GM19240 (cell line): ENCODE results near the gene TMEM114.
A peak's percentile ranks its signal among the peaks of the same experiment; 100 is the strongest.

Experiments
- DNase-seq: peaks from one replicate; pipeline ENCODE4 v3.0.0; 2011; ENCODE audit warnings: low spot score; ENCODE audit not compliant: insufficient read length

The TMEM114 gene

DNA sequence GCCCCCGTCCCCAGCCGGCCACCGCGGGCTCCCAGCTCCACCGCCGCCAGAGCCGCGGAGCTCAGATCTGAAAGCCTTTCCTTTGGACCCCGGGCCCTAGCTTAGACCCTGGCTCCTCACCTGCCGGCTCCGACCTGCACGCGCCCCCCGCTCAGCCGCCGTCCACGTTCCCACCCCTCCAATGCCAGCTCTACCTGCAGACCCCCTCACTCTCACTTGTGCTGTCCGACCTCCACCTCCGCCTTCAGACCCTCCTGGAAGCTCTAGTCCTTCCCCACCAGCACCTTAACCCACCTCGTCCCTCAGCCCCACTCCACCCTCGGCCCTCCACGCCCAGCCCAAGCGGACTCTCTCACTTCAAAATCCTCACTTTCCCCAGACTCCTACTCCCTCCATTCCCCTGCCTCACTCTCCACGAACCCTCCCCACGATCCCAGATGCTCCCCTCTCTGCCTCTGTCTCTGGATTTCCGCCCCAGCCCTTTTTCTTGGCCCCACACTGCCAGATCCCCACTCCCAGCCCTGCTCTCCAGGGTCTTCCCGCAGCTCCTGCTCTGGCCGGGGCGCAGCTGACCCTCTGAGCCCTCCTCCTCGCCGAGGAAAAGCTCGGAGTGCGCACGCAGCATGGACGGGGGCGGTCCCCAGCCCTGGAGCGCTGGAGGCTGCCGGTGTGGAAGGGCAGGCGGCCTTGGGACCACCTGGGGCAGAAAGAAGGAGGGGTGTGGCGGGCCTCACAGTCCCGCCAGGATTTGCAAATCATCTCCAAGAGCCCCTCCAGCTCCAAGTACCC, at the start of gene TMEM114:
Gene TMEM114, minus strand, starts transcription at position 612 of the 789 bp plus-strand sequence. CDS start 673 bp downstream, outside the sequence.
- no peak for DNase-seq

DNA sequence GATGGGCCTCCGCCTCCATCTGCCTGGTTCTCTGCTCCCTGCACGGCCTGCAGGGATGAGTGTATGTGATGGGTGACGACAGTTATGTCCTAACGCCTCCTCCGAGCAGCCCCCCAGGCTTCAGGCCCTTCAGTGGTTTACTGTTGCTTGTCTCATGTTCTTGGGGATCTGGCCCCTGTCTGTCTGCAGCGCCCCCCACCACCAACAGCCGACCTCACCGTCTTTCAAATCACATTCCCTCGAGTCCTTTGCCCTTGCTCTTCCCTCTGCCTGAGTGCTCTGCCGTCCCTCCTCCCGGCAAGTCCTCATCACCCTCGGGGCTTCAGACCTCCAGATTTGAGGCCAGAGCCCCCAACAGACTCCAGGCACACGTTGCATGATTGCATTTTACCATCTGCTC, 49.4 kb upstream of the TMEM114 start:
- DNase-seq, result no peak

DNA sequence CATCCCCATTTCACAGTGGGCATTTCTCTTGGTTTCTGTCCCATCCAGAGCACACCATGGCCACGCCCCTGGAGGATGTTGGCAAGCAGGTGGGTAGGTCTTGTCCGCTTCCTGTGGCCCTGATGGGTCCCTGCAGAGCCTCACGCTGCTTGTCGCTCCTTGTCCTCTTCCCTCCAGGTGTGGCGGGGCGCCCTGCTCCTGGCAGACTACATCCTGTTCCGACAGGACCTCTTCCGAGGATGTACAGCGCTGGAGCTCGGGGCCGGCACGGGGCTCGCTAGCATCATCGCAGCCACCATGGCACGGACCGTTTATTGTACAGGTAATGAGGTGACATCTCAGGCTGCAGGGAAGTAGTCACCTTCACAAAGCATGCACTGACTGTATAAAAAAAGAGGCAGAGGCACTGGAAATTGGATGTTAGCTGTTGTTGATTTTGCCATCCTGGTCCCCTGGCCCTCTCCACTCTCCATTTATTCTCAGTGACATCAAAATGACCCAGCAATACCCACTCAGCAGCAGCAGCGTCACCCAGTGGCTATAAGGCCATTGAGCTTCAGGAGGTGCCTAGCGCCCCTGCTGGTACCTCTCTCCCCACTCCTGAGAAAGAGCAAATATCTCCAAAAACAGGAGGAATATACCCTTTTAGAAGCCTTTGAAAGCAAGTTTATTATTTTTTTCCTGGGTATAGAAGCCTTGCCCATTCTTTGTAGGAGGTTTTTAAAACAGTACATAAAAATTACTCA, 44.9 kb upstream of the TMEM114 start:
- DNase-seq, result no peak

DNA sequence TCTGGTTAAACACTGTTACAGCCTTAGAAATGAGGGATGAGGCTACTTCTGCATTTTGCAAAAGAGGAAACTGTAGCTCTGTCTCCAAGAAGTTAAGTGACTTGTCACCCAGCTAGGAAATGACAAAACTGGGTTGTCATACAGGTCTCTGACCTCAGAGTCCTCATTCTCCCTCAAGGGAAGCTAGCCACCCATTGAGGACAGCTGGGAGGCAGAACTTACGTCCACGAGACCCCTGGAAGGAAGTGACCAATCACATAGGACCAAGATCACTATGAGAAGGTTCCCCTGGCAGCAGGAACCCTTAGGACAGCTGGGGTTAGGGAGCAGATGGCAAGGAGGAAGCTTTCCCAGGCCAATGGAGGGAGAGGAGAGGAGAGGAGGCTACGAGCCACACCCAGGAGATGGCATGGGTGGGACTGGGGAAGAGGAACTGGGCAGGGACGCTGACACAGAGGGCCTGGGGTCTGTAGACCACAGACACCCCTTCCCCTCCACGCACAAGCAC, 42.4 kb upstream of the TMEM114 start:
- no peak for DNase-seq

DNA sequence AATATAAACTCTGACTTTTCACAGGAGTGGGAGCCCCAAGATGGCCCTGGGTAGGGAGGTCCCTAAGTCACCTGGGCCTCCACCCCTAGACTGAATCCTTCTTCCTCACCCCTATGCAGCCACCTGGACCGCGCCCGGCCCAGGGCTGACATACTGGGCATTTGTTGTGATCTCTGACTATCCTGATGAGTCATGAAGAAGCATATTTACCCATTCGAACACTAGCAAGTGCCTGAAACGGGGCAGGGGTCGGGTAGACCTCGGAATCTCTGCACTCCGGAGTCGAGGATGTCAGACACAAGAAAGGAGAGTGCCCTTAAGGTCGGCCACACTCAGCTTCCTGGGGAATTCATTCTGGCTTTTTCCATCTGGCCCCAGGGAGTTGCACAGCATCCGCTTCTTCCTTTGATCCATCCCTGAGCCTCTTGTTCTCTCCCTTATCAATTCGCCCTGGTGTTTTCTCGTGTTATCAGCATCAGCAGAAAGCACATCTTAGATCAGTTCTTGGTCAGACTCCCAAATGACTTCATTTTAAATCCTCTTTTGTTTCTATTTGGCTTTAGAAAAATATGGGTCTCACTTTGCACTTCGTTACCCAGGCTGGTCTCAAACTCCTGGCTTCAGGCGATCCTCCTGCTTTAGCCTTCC, 41.6 kb upstream of the TMEM114 start:
- no peak for DNase-seq

DNA sequence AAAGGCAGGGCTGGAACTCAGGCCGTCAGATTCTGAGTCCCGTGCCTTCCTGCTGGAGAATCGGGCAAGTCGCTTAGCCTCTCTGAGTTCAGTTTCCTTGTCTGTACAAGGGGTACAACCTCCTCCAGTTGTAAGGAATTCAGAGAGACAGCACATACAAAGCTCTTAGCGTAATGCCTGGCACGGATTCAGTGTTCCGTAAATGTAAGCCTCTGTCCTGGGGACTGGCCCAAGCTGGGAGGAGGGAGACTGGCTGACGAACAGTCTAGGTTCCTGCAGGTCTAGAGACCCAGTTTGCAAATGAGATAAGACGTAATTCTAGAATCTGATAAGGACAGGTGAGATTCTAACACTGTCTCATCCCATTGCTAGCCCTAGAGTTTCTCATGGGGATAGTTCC, 41.1 kb upstream of the TMEM114 start:
- no peak for DNase-seq

DNA sequence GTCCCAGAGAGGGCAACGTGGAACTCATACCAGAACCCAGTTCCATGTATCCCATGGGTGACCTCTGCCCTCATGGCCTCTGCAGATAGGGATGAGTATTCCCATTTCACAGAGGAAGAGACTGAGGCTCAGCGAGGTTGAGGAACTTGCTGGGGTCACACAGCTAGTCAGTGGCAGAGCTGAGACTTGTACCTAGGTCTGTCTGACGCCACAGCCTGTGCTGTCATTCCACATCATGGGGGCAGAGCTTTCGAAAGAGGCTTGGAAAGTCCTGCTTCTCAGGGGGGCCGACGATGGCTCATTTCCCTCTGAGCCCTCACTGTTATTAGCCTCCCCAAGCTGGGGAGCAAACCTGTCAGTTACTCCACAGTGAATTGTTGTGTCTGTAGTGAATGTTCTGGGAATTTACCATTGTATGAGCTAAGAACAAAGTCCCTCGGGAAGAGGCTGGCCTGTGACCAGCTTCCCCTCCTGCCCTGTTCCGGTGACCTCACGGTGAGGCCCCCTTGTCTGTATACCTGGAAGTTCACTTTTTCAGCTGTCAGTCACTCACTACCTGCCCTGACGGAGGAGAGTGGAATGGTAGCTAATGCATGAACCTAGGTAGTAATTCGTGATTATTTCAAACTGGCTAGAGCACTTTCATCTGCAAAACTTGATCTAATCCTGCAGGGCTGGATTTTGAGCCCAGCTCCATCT, 40.1 kb upstream of the TMEM114 start:
- DNase-seq, result no peak

DNA sequence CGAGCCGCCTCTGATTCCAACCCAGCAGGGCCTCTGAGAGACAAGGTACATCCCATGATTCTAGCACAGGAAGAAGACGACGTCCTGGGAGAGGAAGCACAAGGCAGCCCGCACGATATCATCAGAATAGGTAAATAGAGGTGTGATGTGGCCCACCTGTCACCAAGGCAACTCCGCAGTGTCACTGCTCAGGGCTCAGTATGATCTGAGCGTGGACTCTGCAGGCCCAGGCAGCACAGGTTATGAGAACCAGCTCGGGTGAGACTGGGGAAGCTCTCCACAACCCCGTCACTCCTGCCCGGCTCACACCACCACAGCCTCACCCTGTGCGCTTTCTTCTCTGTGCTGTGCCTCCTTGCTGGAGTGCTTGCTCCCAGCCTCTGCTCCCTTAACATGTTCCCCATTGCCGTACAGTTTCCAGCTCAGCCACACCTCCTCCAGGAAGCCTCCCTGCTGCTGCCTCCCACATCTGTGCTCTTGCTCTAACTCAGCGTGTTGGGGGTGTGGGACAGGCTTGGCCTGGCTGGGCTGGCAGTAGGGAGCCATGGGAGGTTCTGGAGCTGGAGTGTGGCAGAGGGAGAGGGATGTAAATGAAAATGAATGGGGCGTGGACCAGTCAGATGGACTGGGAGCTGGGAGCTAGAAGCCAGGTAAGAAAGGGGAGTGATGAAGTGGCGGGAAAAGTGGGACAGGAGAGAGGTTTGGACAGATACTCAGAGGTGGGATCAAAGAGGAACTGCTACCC, 38.8 kb upstream of the TMEM114 start:
- DNase-seq, result no peak

DNA sequence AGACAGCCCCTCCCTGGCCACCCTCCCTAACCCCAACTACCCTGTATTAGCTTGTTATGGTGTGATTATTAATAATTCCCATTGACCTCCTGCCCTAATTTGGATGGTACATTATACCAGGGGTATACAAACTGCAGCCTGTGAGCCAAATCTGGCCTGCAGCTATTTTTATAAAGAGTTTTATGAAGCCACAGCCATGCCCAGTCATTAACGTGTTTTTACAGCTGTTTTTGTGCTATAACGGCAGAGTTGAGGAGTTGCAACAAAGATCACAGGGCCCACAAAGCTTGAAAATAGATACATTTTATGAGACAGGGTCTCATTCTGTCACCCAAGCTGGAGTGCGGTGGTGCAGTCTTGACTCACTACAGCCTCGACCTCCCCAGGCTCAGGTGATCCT, 37.1 kb upstream of the TMEM114 start:
- no peak for DNase-seq

DNA sequence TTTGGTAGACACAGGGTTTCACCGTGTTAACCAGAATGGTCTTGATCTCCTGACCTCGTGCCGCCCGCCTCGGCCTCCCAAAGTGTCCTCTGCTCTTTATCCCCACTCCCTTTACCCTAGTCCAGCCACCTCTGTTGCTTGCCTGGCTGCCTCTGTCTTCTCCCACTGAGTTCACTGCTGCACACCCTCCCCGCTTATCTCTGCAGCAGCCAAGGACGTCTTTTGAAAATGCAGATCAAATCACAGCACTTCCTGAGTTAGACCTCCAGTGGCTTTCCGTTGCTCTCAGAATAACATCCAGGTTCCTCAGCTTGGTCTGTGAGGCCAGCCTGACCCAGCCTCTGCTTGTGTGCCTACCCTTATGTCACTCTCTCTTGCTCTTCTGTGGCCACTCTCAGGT, 36.6 kb upstream of the TMEM114 start:
- no peak for DNase-seq

DNA sequence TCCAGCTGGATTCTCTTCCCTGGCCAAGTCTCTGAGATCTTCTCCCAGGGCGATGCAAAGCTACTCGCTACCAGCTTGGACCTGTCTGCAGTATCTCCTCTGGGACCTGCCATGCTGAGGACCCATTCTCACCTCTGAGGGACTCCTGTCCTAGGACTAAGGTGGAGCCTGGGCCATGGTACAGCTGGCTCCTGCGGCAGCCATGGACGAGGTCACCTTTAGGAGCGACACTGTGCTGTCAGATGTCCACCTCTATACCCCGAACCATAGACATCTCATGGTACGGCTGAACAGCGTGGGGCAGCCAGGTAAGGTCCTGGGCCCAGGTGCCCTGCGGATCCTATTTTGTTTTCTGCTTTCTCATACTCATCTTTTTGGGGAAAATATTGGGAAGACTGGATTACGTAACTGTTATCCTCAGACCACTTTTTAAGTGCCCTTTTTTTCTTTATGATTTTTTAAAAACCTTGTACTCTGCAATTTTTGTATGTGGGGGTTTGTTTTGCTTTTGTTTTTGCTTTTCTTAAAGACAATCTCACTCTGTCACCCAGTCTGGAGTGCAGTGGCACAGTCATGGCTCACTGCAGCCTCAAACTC, 35.3 kb upstream of the TMEM114 start:
- DNase-seq, result no peak

DNA sequence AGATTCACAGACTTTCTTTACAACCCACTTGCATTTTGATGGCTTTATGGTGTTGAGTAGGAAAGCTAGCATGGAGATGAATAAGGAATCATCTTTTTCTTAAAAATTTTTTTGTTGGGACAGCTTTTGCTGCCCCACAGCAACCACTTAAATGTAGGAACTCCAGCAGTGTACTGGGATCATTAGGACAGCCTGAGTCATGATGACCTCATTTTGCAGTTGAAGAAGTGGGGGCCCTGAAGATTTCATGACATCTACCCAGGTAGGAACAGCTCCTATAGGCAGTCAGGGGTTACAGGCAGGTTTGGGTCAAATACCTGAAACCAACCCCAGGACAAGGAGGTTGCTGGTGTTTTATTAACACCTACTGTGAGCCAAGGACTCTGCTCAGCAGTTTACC, 33.3 kb upstream of the TMEM114 start:
- no peak for DNase-seq

DNA sequence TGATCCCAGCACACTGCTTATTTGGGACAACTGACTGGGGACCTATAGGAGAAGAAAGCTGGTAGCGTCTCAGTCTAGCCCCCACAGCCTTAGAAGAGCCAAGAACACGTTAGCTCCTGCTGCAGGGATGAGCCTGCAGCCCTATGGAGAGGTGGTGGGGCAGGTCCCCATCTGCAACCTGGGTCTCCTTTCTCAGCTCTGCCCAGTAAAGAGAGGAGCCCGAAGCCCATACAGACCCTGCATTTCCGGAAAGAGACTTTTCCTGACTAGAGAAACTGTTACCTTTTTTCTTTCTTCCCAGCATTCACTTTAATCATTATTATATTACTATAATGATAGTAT, 32.0 kb upstream of the TMEM114 start:
- peak; percentile 20 for DNase-seq

DNA sequence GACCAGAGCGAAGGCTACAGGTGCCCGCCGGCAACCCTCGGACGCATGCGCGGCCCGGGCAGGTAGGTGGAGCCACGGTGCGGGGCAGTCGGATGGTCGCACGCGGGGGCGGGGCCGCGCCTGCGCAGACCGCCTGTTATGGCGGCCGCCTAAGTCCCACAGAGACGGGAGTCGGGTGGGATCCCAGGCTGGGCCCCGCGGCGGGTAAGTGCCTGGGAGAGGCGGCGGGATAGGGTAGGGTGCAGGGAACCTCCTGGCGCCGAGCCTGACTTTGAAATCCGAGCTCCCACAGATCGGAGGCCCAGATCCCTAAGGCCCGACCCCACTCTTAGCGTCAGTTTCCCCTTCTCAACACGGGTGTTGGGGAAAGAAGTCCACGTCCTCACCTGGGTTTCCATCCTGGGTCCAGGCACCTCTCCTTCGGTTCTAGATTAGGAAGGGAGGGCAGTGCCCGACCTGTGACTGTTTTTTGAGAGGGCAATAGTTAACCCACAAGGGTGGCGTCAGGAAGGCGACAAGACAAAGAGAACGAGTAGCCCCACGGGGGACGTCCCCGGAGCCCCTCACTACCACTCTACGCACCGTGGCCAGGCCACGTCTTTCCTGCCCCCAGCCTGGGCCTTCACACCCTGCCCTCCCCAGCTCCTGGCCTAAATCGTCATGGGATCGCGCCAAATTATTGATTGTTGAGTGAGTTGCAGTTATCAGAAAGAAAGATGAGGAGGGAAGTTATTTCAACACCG, 31.4 kb upstream of the TMEM114 start, which contains the start of gene METTL22:
Gene METTL22, plus strand, starts transcription at position 127 of the 743 bp plus-strand sequence. CDS start 3,968 bp downstream, outside the sequence.
- peak; percentile 99 for DNase-seq

DNA sequence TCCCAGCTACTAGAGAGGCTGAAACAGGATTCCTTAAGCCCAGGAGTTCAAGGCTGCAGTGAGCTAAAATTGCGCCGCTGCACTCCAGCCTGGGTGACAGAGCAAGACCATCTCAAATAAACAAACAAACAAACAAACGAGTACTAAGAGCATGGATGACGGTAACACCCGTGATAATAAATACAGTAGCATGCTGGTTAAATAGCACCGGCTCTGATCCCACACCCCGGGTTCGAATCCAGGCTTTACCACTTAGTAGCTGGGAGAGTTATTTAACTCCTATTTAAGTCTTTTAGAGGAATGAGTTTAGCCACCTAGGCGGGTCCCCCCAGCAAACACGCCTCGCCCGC, 30.9 kb upstream of the TMEM114 start:
- DNase-seq, result no peak

DNA sequence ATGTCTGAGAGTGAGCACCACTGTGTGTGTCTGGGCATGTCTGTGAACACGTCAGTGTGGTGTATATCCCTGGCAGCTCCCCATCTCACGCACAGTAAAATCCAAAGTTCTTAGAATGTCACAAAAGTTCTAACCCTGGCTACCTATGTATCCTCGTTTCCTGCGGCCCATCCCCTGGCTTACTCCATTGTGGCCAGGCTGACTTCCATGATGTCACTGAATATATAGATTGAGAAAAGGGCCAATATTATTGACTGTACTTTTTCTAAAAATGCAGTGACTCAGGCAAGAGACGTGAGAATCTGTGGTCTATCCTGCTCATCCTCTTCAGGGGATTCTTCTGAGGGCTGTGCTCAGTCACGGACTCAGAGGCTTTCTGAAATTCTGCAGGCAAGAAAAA, 30.2 kb upstream of the TMEM114 start:
- DNase-seq, result no peak

DNA sequence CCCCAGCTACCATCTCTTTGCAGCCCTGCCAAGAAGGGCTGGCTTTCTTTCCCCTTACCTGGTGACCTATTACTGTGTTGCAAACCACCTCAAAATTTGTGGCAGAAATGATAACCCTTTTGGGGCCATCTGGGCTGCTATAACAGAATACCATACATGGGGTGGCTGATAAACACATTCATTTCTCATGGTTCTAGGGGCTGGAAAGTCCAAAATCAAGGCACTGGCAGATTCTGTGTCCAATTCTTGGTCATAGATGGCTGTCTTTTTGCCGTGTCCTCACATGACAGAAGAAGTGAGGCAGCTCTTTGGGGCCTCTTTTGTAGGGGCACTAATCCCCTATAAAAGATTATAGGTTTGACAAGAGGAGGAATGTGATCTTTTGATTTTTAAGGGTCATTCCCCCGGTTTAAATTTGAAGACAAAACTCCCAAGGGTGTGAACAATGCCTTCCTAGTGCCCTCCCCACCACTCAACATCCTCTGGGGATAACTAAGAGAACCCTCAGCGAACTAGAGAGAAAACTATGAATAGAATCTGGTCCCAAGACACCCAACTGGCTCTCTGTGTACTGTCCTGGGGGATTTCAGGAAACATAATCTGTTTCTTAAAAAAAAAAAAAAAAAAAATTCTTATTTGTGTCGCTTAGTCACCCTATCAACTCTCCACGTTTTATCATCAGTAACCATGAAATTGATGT, 29.5 kb upstream of the TMEM114 start:
- no peak for DNase-seq

DNA sequence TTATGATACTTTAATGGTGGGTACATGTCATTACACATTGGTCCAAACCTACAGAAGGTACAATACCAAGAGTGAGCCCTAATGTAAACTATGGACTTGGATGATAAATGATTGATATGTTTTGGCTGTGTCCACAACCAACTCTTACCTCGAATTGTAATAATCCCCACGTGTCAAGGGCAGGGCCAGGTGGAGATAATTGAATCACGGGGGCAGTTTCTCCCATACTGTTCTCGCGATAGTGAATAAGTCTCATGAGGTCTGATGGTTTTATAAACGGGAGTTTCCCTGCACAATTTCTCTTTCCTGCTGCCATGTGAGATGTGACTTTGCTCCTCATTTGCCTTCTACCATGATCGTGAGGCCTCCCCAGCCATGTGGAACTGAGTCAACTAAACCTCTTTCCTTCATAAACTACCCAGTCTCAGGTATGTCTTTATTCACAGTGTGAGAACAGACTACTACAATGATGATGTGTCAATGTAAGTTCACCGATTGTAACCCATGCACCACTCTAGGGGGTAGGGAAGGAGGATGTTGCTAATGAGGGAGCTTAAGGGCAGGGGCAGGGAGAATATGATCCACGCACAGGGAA, 24.2 kb upstream of the TMEM114 start:
- no peak for DNase-seq
